Endothelial cell of umbilical vein (primary cell): Measurements from ENCODE around the gene CAMTA2. TPM values are rescaled to one million over a fixed set of nuclear protein-coding genes. Genes with fewer than 3 reads are reported as not detected.

Source experiments
- BruUV-seq: library from RNA; stranded (reverse); fragments of 400-500 nt; replicated peaks from 2 replicates; lab custom pipeline; 2021; lab: Mats Ljungman, UMichigan
- CTCF ChIA-PET: fragments of 300-600, 350-600 bp; sonication (Branson Sonifier 250); formaldehyde crosslinking; loops from one replicate; lab custom pipeline; 2021; ENCODE audit warnings: antibody characterized with exemption, inconsistent platforms; lab: Charles Lee
- POLR2A ChIA-PET: fragments of 300-600, 350-600 bp; sonication (Branson Sonifier 250); formaldehyde crosslinking; loops from one replicate; lab custom pipeline; 2021; ENCODE audit warnings: antibody characterized with exemption, inconsistent platforms; lab: Charles Lee
- DNase-seq: peaks from one replicate; pipeline ENCODE4 v3.0.0-alpha.2; 2011; ENCODE audit warnings: low read depth, low spot score
- FAIRE-seq: peaks from 2 replicates; lab custom pipeline; 2011; peaks lifted over from hg19 to GRCh38; lab: Jason Lieb, UNC
- H2AFZ ChIP-seq: 2 replicates; pipeline ENCODE4 v1.6.0; 2012; ENCODE audit warnings: low read depth, low read length, control low read depth, inconsistent platforms
- H3K27ac ChIP-seq: 2 replicates; pipeline ENCODE4 v1.5.1; 2011; ENCODE audit warnings: low read depth, mild to moderate bottlenecking, control low read depth, low read length, moderate library complexity; ENCODE audit not compliant: insufficient read depth
- H3K27me3 ChIP-seq, 2 experiments: 2 replicates each; pipeline versions ENCODE4 v1.6.0 to v1.6.1; 2011; ENCODE audit warnings: low read length in 2 of 2, mixed read lengths in 1 of 2; ENCODE audit not compliant: control insufficient read depth in 2 of 2, insufficient read depth in 2 of 2
- H3K36me3 ChIP-seq, 2 experiments: 2 replicates in 1 of 2; 3 replicates in 1 of 2; pipeline ENCODE4 v1.5.1; 2011; ENCODE audit warnings: low read length in 2 of 2, mild to moderate bottlenecking in 1 of 2, moderate library complexity in 1 of 2; ENCODE audit not compliant: control insufficient read depth in 2 of 2, insufficient read depth in 2 of 2; ENCODE audit errors: extremely low read depth in 1 of 2
- H3K4me1 ChIP-seq: 3 replicates; pipeline ENCODE4 v1.5.1; 2011; ENCODE audit warnings: mild to moderate bottlenecking, low read length; ENCODE audit not compliant: control insufficient read depth, insufficient read depth; ENCODE audit errors: extremely low read depth
- H3K4me2 ChIP-seq: 2 replicates; pipeline ENCODE4 v1.6.1; 2011; ENCODE audit warnings: low read length, control low read depth, mixed read lengths; ENCODE audit not compliant: insufficient read depth
- H3K4me3 ChIP-seq, 3 experiments: fragments of 200-600 bp in 1 of 3; sonication (generic), shearing (Covaris generic) in 1 of 3; replicated peaks in 1 of 3; 2 replicates each; pipeline ENCODE4 v1.5.1; 2011 to 2016; ENCODE audit warnings: control low read depth in 3 of 3, low read length in 3 of 3, mild to moderate bottlenecking in 2 of 3, inconsistent platforms in 1 of 3, low read depth in 1 of 3, moderate library complexity in 1 of 3; ENCODE audit not compliant: insufficient read depth in 1 of 3
- H3K79me2 ChIP-seq: 2 replicates; pipeline ENCODE4 v1.6.0; 2012; ENCODE audit warnings: low read length, inconsistent platforms; ENCODE audit not compliant: control insufficient read depth, insufficient read depth
- H3K9ac ChIP-seq: replicated peaks from 2 replicates; pipeline ENCODE3; 2011; ENCODE audit warnings: low read length, control low read depth; ENCODE audit not compliant: insufficient read depth; ENCODE audit errors: extremely low read depth
- H3K9me1 ChIP-seq: replicated peaks from 3 replicates; pipeline ENCODE4 v1.6.0; 2011; ENCODE audit warnings: mild to moderate bottlenecking, low read length; ENCODE audit not compliant: control insufficient read depth, insufficient read depth; ENCODE audit errors: extremely low read depth
- H3K9me3 ChIP-seq: replicated peaks from 2 replicates; pipeline ENCODE4 v1.5.1; 2012; ENCODE audit warnings: low read length, inconsistent platforms; ENCODE audit not compliant: control insufficient read depth, insufficient read depth
- H4K20me1 ChIP-seq: replicated peaks from 2 replicates; pipeline ENCODE3; 2011; ENCODE audit warnings: mild to moderate bottlenecking, low read length; ENCODE audit not compliant: control insufficient read depth, insufficient read depth; ENCODE audit errors: extremely low read depth
- CTCF ChIP-seq, 2 donors: IDR thresholded peaks; 1 replicate in 1 of 2; 2 replicates in 1 of 2; pipeline ENCODE4 v1.5.1; 2011; ENCODE audit warnings: low read length in 2 of 2, mild to moderate bottlenecking in 2 of 2, moderate library complexity in 2 of 2, control low read depth in 1 of 2, inconsistent platforms in 1 of 2, low read depth in 1 of 2; ENCODE audit not compliant: insufficient read depth in 1 of 2; ENCODE audit errors: extremely low read depth in 1 of 2
- EZH2 ChIP-seq: IDR thresholded peaks from 2 replicates; pipeline ENCODE4 v1.6.1; 2012; ENCODE audit warnings: borderline replicate concordance, low read depth, mild to moderate bottlenecking, moderate library complexity, low read length, inconsistent platforms; ENCODE audit not compliant: severe bottlenecking
- FOS ChIP-seq: IDR thresholded peaks from 2 replicates; pipeline ENCODE4 v1.6.1; 2011; ENCODE audit warnings: mild to moderate bottlenecking, low read length, moderate library complexity, borderline replicate concordance; ENCODE audit not compliant: insufficient read depth
- JUN ChIP-seq: IDR thresholded peaks from 2 replicates; pipeline ENCODE4 v1.6.1; 2011; ENCODE audit warnings: borderline replicate concordance, low read depth; ENCODE audit not compliant: insufficient read length, insufficient read depth
- MAX ChIP-seq: IDR thresholded peaks from 2 replicates; pipeline ENCODE4 v1.6.1; 2011; ENCODE audit not compliant: insufficient read depth, insufficient read length
- MYC ChIP-seq: IDR thresholded peaks from one replicate; pipeline ENCODE4 v1.6.1; 2011; ENCODE audit warnings: mild to moderate bottlenecking, low read depth, low read length
- POLR2A ChIP-seq: IDR thresholded peaks from 2 replicates; pipeline ENCODE4 v1.6.1; 2012; ENCODE audit warnings: low read depth, mild to moderate bottlenecking, control low read depth, low read length
- POLR2AphosphoS5 ChIP-seq: IDR thresholded peaks from 2 replicates; pipeline ENCODE4 v1.6.1; 2012; ENCODE audit warnings: low read depth, mild to moderate bottlenecking, control low read depth, low read length, moderate library complexity; ENCODE audit not compliant: insufficient read depth
- dilution Hi-C: fragments of 300-500 bp; cut with MboI; formaldehyde crosslinking; loops from one replicate; pipeline ENCODE4 v1.15.0; 2019; ENCODE audit warnings: low sequenced_read_pairs; ENCODE audit not compliant: extremely low pct_ligation_motif_present
- intact Hi-C: fragments of 100-400 bp; cut with micrococcal nuclease; formaldehyde crosslinking; loops from one replicate; pipeline ENCODE4 v1.10.0; 2022
- polyA plus RNA-seq, 4 experiments: library from polyadenylated mRNA; depleted of rRNA in 3 of 4; stranded (reverse) in 3 of 4; unstranded in 1 of 4; fragments of >200 nt; gene quantifications; 2 replicates each; pipeline versions ENCODE4 v1.2.1 to v1.2.3, GENCODE V29; 2011 to 2012; ENCODE audit warnings: missing spikeins in 1 of 4
- total RNA-seq: library from RNA; stranded (reverse); gene quantifications from 2 replicates; pipeline ENCODE4 v1.2.3, GENCODE V29; 2021

CAMTA2 gene
- total and polyA plus RNA-seq, 2 donors (not counting 3 experiments of a cell fraction or from before 2014, with no cell fraction given), result 33.8 to 51.0 TPM

- H3K4me3 ChIP-seq, result peak overlapping the region in 2 of 3 experiments; percentile 29 to 87
- peak overlapping the region; percentile 46 for H3K27ac ChIP-seq
- no TSS peak for BruUV-seq
- ChIA-PET CTCF (interaction anchor here (1.3 to 4.5 kb wide), 3 partner anchors 19 to 59 kb away, joined by 5 to 40 read pairs (median 22); partner anchors contain the start of genes CAMTA2, RNF167 and SLC25A11), POLR2A (interaction anchor here (2.6 kb wide), 1 partner anchor 28 kb away, joined by 15 read pairs; the partner anchor contains the start of genes RNF167 and SLC25A11)
- H4K20me1 ChIP-seq, result no peaks in the 10 kb centered on the region
- H3K27me3 ChIP-seq, result no peaks in the 10 kb centered on the region
- peaks cover 24% of the 10 kb centered on the region for H3K4me1 ChIP-seq
- peaks cover 11 to 26% of the 10 kb centered on the region in 2 experiments for H3K36me3 ChIP-seq
- no peaks in the 10 kb centered on the region for H3K9me3 ChIP-seq
- no peaks in the 10 kb centered on the region for H3K9me1 ChIP-seq
- peak overlapping the region; percentile 29 for H3K4me2 ChIP-seq
- intact Hi-C loops, result no loop called here
- H3K9ac ChIP-seq, result peak overlapping the region; percentile 14
- H3K79me2 ChIP-seq, result peaks cover 9% of the 10 kb centered on the region
- DNase-seq, result no peak
- TF ChIP-seq FOS (no peak), EZH2 (no peak), MYC (no peak), POLR2AphosphoS5 (no peak), POLR2A (no peak), CTCF (IDR thresholded peaks at IDR 0.05; ENCODE audit: extremely low read depth in 1 of 2, insufficient read depth in 1 of 2, low read depth in 1 of 2, low read length in 2 of 2) (no peak), MAX (no peak), JUN (no peak)
- dilution Hi-C loops, result no loop called here
- FAIRE-seq, result no peak
- H2AFZ ChIP-seq, result peak overlapping the region; percentile 45
Observed at GRCh38 chr17:4968486-4969046, 18.9 kb downstream of the CAMTA2 start.
